ENCODE data around the gene TRIM17. TPM values are rescaled to one million over a fixed set of nuclear protein-coding genes. Genes with fewer than 3 reads are reported as not detected.

The TRIM17 gene
- polyA plus RNA-seq, 1 donor from 2014 or later, result 0.14 TPM

GRCh38 chr1:228403231-228403631 lies 13.4 kb downstream of the TRIM17 start:
- no peak overlapping the region for H3K4me2 ChIP-seq (ENCODE audit: low read length)
- H3K9ac ChIP-seq (ENCODE audit: low read length), result no peak overlapping the region

GRCh38 chr1:228402641-228403025 lies 14.0 kb downstream of the TRIM17 start:
- Histone ChIP-seq H3K9me2 (ENCODE audit: insufficient read depth, low read length) (no peaks in the 10 kb centered on the region), H3K4me3 (ENCODE audit: low read length) (no peak overlapping the region), H3K4me2 (ENCODE audit: low read length) (no peak overlapping the region), H3K9me3 (ENCODE audit: low read length) (no peaks in the 10 kb centered on the region), H3K36me3 (ENCODE audit: insufficient read depth, low read length) (no peaks in the 10 kb centered on the region), H4K20me1 (ENCODE audit: insufficient read depth) (no peaks in the 10 kb centered on the region), H2AFZ (ENCODE audit: low read depth, low read length) (no peak overlapping the region), H3K79me2 (replicated peaks; ENCODE audit: insufficient read depth, low read length) (peaks cover 26% of the 10 kb centered on the region), H3F3A (ENCODE audit: insufficient read depth, low read length, poor library complexity, severe bottlenecking) (no peaks in the 10 kb centered on the region), H3K27ac (ENCODE audit: low read length) (no peak overlapping the region), H3K27me3 (ENCODE audit: insufficient read depth, low read depth, low read length) (no peaks in the 10 kb centered on the region), H3K9ac (ENCODE audit: low read length) (no peak overlapping the region)
- TF ChIP-seq SMC3 (conservative IDR thresholded peaks at IDR 0.05; ENCODE audit: poor library complexity), result no peak
- TF ChIP-seq REST (IDR thresholded peaks at IDR 0.05; ENCODE audit: borderline replicate concordance), result no peak
- TF ChIP-seq EP300 (conservative IDR thresholded peaks at IDR 0.05; ENCODE audit: poor library complexity, severe bottlenecking), result no peak
- no peak for TF ChIP-seq RAD21 (conservative IDR thresholded peaks at IDR 0.05)
- TF ChIP-seq POLR2AphosphoS5 (IDR thresholded peaks at IDR 0.05), result no peak
- TF ChIP-seq TAF1 (IDR thresholded peaks at IDR 0.05; ENCODE audit: low read depth), result no peak
- no peak for TF ChIP-seq MXI1 (conservative IDR thresholded peaks at IDR 0.05; ENCODE audit: poor library complexity, severe bottlenecking)
- TF ChIP-seq EZH2 (IDR thresholded peaks at IDR 0.05; ENCODE audit: borderline replicate concordance, insufficient read depth, low read length, poor library complexity, severe bottlenecking), result no peak

More at GRCh38 chr1:228403231-228403631, 13.4 kb downstream of the TRIM17 start:
- Histone ChIP-seq H3F3A (ENCODE audit: insufficient read depth, low read length, poor library complexity, severe bottlenecking) (no peaks in the 10 kb centered on the region), H3K79me2 (replicated peaks; ENCODE audit: insufficient read depth, low read length) (peaks cover 28% of the 10 kb centered on the region), H3K36me3 (ENCODE audit: insufficient read depth, low read length) (no peaks in the 10 kb centered on the region), H3K27ac (ENCODE audit: low read length) (no peak overlapping the region), H3K4me3 (ENCODE audit: low read length) (no peak overlapping the region), H4K20me1 (ENCODE audit: insufficient read depth) (no peaks in the 10 kb centered on the region), H2AFZ (ENCODE audit: low read depth, low read length) (no peak overlapping the region), H3K9me2 (ENCODE audit: insufficient read depth, low read length) (no peaks in the 10 kb centered on the region), H3K27me3 (ENCODE audit: insufficient read depth, low read depth, low read length) (no peaks in the 10 kb centered on the region), H3K9me3 (ENCODE audit: low read length) (no peaks in the 10 kb centered on the region)
- no peak for TF ChIP-seq RAD21 (conservative IDR thresholded peaks at IDR 0.05)
- TF ChIP-seq CTCF (IDR thresholded peaks at IDR 0.05; ENCODE audit: poor library complexity, severe bottlenecking), result no peak
- no peak for TF ChIP-seq REST (IDR thresholded peaks at IDR 0.05; ENCODE audit: borderline replicate concordance)
- TF ChIP-seq EP300 (conservative IDR thresholded peaks at IDR 0.05; ENCODE audit: poor library complexity, severe bottlenecking), result no peak
- TF ChIP-seq POLR2AphosphoS5 (IDR thresholded peaks at IDR 0.05), result no peak
- TF ChIP-seq SMC3 (conservative IDR thresholded peaks at IDR 0.05; ENCODE audit: poor library complexity), result no peak
- TF ChIP-seq MXI1 (conservative IDR thresholded peaks at IDR 0.05; ENCODE audit: poor library complexity, severe bottlenecking), result no peak
- no peak for TF ChIP-seq EZH2 (IDR thresholded peaks at IDR 0.05; ENCODE audit: borderline replicate concordance, insufficient read depth, low read length, poor library complexity, severe bottlenecking)
- TF ChIP-seq TAF1 (IDR thresholded peaks at IDR 0.05; ENCODE audit: low read depth), result no peak
